ENCODE results near the gene GNAQ.
A peak's percentile ranks its signal among the peaks of the same experiment; 100 is the strongest.

The GNAQ gene

GRCh38 chr9:77935211-77935610 lies 96.4 kb downstream of the GNAQ start:
- Histone ChIP-seq H3K18ac (ENCODE audit: low read length) (no peak overlapping the region), H3K27ac (ENCODE audit: low read depth, low read length) (no peak overlapping the region), H3K4me3 (ENCODE audit: low read depth, low read length) (no peak overlapping the region), H2AFZ (ENCODE audit: insufficient read depth, low read length, poor library complexity) (no peak overlapping the region), H3K9me3 (ENCODE audit: insufficient read depth, low read depth, low read length) (no peaks in the 10 kb centered on the region), H3K79me2 (ENCODE audit: control insufficient read depth, insufficient read depth, low read length, poor library complexity) (no peaks in the 10 kb centered on the region), H3K9ac (ENCODE audit: low read length) (no peak overlapping the region), H2AK5ac (ENCODE audit: low read length) (no peak overlapping the region), H3K4me1 (ENCODE audit: control insufficient read depth in 1 of 2, insufficient read depth in 2 of 2, low read length in 2 of 2) (peaks cover 6 to 10% of the 10 kb centered on the region in 2 experiments), H3K23ac (ENCODE audit: low read length) (no peak overlapping the region), H3K4me2 (ENCODE audit: low read length) (no peak overlapping the region), H3K36me3 (ENCODE audit: control insufficient read depth in 1 of 2, insufficient read depth in 2 of 2, low read length in 2 of 2) (no peaks in the 10 kb centered on the region), H2BK12ac (ENCODE audit: low read length) (no peak overlapping the region), H2BK5ac (ENCODE audit: low read depth, low read length, poor library complexity) (no peak overlapping the region), H3K27me3 (ENCODE audit: insufficient read depth, low read length) (no peaks in the 10 kb centered on the region), H4K12ac (ENCODE audit: low read depth, low read length) (no peak overlapping the region), H2BK120ac (ENCODE audit: insufficient read depth, low read length, poor library complexity) (no peak overlapping the region), H4K8ac (ENCODE audit: low read depth, low read length) (no peak overlapping the region), H4K91ac (ENCODE audit: low read depth, low read length) (no peak overlapping the region), H3K4ac (ENCODE audit: low read depth, low read length) (no peak overlapping the region), H3K79me1 (ENCODE audit: low read length) (no peaks in the 10 kb centered on the region), H3K14ac (ENCODE audit: low read length) (no peak overlapping the region)
- no CpG with 5 or more reads among the region's 3 CpGs for WGBS (ENCODE audit: extremely low coverage, insufficient coverage, insufficient read length)
- DNase-seq = peak in 1 of 2 donors; percentile 13

- H3K9me3 ChIP-seq (ENCODE audit: insufficient read depth, low read depth, low read length) = no peaks in the 10 kb centered on the region
- no peak overlapping the region for H2AFZ ChIP-seq (ENCODE audit: insufficient read depth, low read length, poor library complexity)
- H2BK12ac ChIP-seq (ENCODE audit: low read length) = no peak overlapping the region
- H4K91ac ChIP-seq (ENCODE audit: low read depth, low read length) = no peak overlapping the region
- peaks cover 6 to 10% of the 10 kb centered on the region in 2 experiments for H3K4me1 ChIP-seq (ENCODE audit: control insufficient read depth in 1 of 2, insufficient read depth in 2 of 2, low read length in 2 of 2)
- no peak overlapping the region for H4K8ac ChIP-seq (ENCODE audit: low read depth, low read length)
- no peak overlapping the region for H3K9ac ChIP-seq (ENCODE audit: low read length)
- no peak overlapping the region for H3K4me3 ChIP-seq (ENCODE audit: low read depth, low read length)
- H3K27me3 ChIP-seq (ENCODE audit: insufficient read depth, low read length) = no peaks in the 10 kb centered on the region
- H2AK5ac ChIP-seq (ENCODE audit: low read length) = no peak overlapping the region
- no peaks in the 10 kb centered on the region for H3K36me3 ChIP-seq (ENCODE audit: control insufficient read depth in 1 of 2, insufficient read depth in 2 of 2, low read length in 2 of 2)
- WGBS (ENCODE audit: extremely low coverage, insufficient coverage, insufficient read length) = no CpG with 5 or more reads among the region's 8 CpGs
- H3K18ac ChIP-seq (ENCODE audit: low read length) = no peak overlapping the region
- no peak overlapping the region for H3K4me2 ChIP-seq (ENCODE audit: low read length)
- no peak overlapping the region for H3K23ac ChIP-seq (ENCODE audit: low read length)
- no peak overlapping the region for H2BK5ac ChIP-seq (ENCODE audit: low read depth, low read length, poor library complexity)
- no peak overlapping the region for H3K14ac ChIP-seq (ENCODE audit: low read length)
- no peak overlapping the region for H2BK120ac ChIP-seq (ENCODE audit: insufficient read depth, low read length, poor library complexity)
- no peaks in the 10 kb centered on the region for H3K79me2 ChIP-seq (ENCODE audit: control insufficient read depth, insufficient read depth, low read length, poor library complexity)
- no peaks in the 10 kb centered on the region for H3K79me1 ChIP-seq (ENCODE audit: low read length)
- no peak overlapping the region for H3K27ac ChIP-seq (ENCODE audit: low read depth, low read length)
- H3K4ac ChIP-seq (ENCODE audit: low read depth, low read length) = no peak overlapping the region
- no peak for DNase-seq
- no peak overlapping the region for H4K12ac ChIP-seq (ENCODE audit: low read depth, low read length)
Measured at GRCh38 chr9:77933976-77934375, 97.6 kb downstream of the GNAQ start.

- Histone ChIP-seq H2BK12ac (ENCODE audit: low read length) (peak overlapping the region; percentile 24), H3K4me1 (ENCODE audit: control insufficient read depth in 1 of 2, insufficient read depth in 2 of 2, low read length in 2 of 2) (peaks cover 6 to 10% of the 10 kb centered on the region in 2 experiments), H3K9me3 (ENCODE audit: insufficient read depth, low read depth, low read length) (no peaks in the 10 kb centered on the region), H3K14ac (ENCODE audit: low read length) (no peak overlapping the region), H3K9ac (ENCODE audit: low read length) (no peak overlapping the region), H4K8ac (ENCODE audit: low read depth, low read length) (no peak overlapping the region), H2BK5ac (ENCODE audit: low read depth, low read length, poor library complexity) (no peak overlapping the region), H2AK5ac (ENCODE audit: low read length) (no peak overlapping the region), H4K12ac (ENCODE audit: low read depth, low read length) (no peak overlapping the region), H2AFZ (ENCODE audit: insufficient read depth, low read length, poor library complexity) (no peak overlapping the region), H4K91ac (ENCODE audit: low read depth, low read length) (no peak overlapping the region), H3K27me3 (ENCODE audit: insufficient read depth, low read length) (no peaks in the 10 kb centered on the region), H3K79me1 (ENCODE audit: low read length) (no peaks in the 10 kb centered on the region), H3K18ac (ENCODE audit: low read length) (no peak overlapping the region), H2BK120ac (ENCODE audit: insufficient read depth, low read length, poor library complexity) (peak overlapping the region; percentile 43), H3K4me2 (ENCODE audit: low read length) (no peak overlapping the region), H3K36me3 (ENCODE audit: control insufficient read depth in 1 of 2, insufficient read depth in 2 of 2, low read length in 2 of 2) (peaks cover 0 to 3% of the 10 kb centered on the region in 2 experiments), H3K79me2 (ENCODE audit: control insufficient read depth, insufficient read depth, low read length, poor library complexity) (no peaks in the 10 kb centered on the region), H3K4me3 (ENCODE audit: low read depth, low read length) (no peak overlapping the region), H3K4ac (ENCODE audit: low read depth, low read length) (no peak overlapping the region), H3K23ac (ENCODE audit: low read length) (no peak overlapping the region), H3K27ac (ENCODE audit: low read depth, low read length) (no peak overlapping the region)
- peak; percentile 49 to 73 for DNase-seq
- WGBS (ENCODE audit: extremely low coverage, insufficient coverage, insufficient read length) = no CpG with 5 or more reads among the region's 7 CpGs
Measured at GRCh38 chr9:77933019-77933418, 98.6 kb downstream of the GNAQ start.

- H2BK12ac ChIP-seq (ENCODE audit: low read length) = no peak overlapping the region
- H3K27me3 ChIP-seq (ENCODE audit: insufficient read depth, low read length) = no peaks in the 10 kb centered on the region
- no peak overlapping the region for H3K9ac ChIP-seq (ENCODE audit: low read length)
- H3K4me2 ChIP-seq (ENCODE audit: low read length) = no peak overlapping the region
- H3K36me3 ChIP-seq (ENCODE audit: control insufficient read depth in 1 of 2, insufficient read depth in 2 of 2, low read length in 2 of 2) = peaks cover 0 to 3% of the 10 kb centered on the region in 2 experiments
- no peak overlapping the region for H3K4ac ChIP-seq (ENCODE audit: low read depth, low read length)
- no peak overlapping the region for H4K12ac ChIP-seq (ENCODE audit: low read depth, low read length)
- DNase-seq = no peak
- no peak overlapping the region for H3K14ac ChIP-seq (ENCODE audit: low read length)
- H3K79me2 ChIP-seq (ENCODE audit: control insufficient read depth, insufficient read depth, low read length, poor library complexity) = no peaks in the 10 kb centered on the region
- H3K79me1 ChIP-seq (ENCODE audit: low read length) = no peaks in the 10 kb centered on the region
- no peak overlapping the region for H3K27ac ChIP-seq (ENCODE audit: low read depth, low read length)
- peaks cover 6 to 11% of the 10 kb centered on the region in 2 experiments for H3K4me1 ChIP-seq (ENCODE audit: control insufficient read depth in 1 of 2, insufficient read depth in 2 of 2, low read length in 2 of 2)
- H4K91ac ChIP-seq (ENCODE audit: low read depth, low read length) = no peak overlapping the region
- no peaks in the 10 kb centered on the region for H3K9me3 ChIP-seq (ENCODE audit: insufficient read depth, low read depth, low read length)
- H2BK120ac ChIP-seq (ENCODE audit: insufficient read depth, low read length, poor library complexity) = no peak overlapping the region
- no peak overlapping the region for H3K23ac ChIP-seq (ENCODE audit: low read length)
- H2AK5ac ChIP-seq (ENCODE audit: low read length) = no peak overlapping the region
- H2BK5ac ChIP-seq (ENCODE audit: low read depth, low read length, poor library complexity) = no peak overlapping the region
- H3K4me3 ChIP-seq (ENCODE audit: low read depth, low read length) = no peak overlapping the region
- no peak overlapping the region for H2AFZ ChIP-seq (ENCODE audit: insufficient read depth, low read length, poor library complexity)
- H3K18ac ChIP-seq (ENCODE audit: low read length) = no peak overlapping the region
- H4K8ac ChIP-seq (ENCODE audit: low read depth, low read length) = no peak overlapping the region
Measured at GRCh38 chr9:77929942-77930341, 101.7 kb downstream of the GNAQ start.
